Bronchial epithelial cell (primary cell): ENCODE data around the gene LAMP2. TPM values are rescaled to one million over a fixed set of nuclear protein-coding genes. Genes with fewer than 3 reads are reported as not detected.
"Not testable (repeated sequence)": the region's sequence is repeated elsewhere in the genome, so short reads cannot be mapped to it uniquely, and the experiment has no call there.

Source experiments
- DNase-seq: peaks from one replicate; pipeline ENCODE4 v3.0.0-alpha.2; 2010; ENCODE audit warnings: low read depth
- FAIRE-seq: peaks from 2 replicates; lab custom pipeline; 2011; peaks lifted over from hg19 to GRCh38; lab: Jason Lieb, UNC
- H3K27me3 ChIP-seq: 2 replicates; pipeline ENCODE4 v1.5.1; 2011; ENCODE audit warnings: low read length; ENCODE audit not compliant: control insufficient read depth, insufficient read depth
- H3K36me3 ChIP-seq: 2 replicates; pipeline ENCODE4 v1.5.1; 2011; ENCODE audit warnings: low read length; ENCODE audit not compliant: control insufficient read depth, insufficient read depth
- H3K4me3 ChIP-seq: 2 replicates; pipeline ENCODE4 v1.5.1; 2011; ENCODE audit warnings: mild to moderate bottlenecking, low read depth, low read length, control low read depth
- total RNA-seq: library from RNA; depleted of rRNA; stranded (reverse); fragments of >200 nt; gene quantifications from 2 replicates; pipeline ENCODE4 v1.2.1, GENCODE V29; 2014
- TF ChIP-seq, protein P1 (sequence below): IDR thresholded peaks from 2 replicates; pipeline ENCODE4 v1.5.1; 2011; ENCODE audit warnings: mild to moderate bottlenecking, moderate library complexity, low read length, control low read depth, inconsistent platforms; ENCODE audit not compliant: insufficient read depth, severe bottlenecking

LAMP2 gene
- total RNA-seq, 1 donor from 2014 or later: 118 TPM

- no peak for FAIRE-seq
- Histone ChIP-seq H3K27me3 (no peaks in the 10 kb centered on the region), H3K36me3 (no peaks in the 10 kb centered on the region), H3K4me3 (no peak overlapping the region)
- DNase-seq: no peak
- TF ChIP-seq, protein P1, sequence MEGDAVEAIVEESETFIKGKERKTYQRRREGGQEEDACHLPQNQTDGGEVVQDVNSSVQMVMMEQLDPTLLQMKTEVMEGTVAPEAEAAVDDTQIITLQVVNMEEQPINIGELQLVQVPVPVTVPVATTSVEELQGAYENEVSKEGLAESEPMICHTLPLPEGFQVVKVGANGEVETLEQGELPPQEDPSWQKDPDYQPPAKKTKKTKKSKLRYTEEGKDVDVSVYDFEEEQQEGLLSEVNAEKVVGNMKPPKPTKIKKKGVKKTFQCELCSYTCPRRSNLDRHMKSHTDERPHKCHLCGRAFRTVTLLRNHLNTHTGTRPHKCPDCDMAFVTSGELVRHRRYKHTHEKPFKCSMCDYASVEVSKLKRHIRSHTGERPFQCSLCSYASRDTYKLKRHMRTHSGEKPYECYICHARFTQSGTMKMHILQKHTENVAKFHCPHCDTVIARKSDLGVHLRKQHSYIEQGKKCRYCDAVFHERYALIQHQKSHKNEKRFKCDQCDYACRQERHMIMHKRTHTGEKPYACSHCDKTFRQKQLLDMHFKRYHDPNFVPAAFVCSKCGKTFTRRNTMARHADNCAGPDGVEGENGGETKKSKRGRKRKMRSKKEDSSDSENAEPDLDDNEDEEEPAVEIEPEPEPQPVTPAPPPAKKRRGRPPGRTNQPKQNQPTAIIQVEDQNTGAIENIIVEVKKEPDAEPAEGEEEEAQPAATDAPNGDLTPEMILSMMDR: no peak
Measured at GRCh38 chrX:120477453-120477852, 8.4 kb upstream of the LAMP2 start.

DNA sequence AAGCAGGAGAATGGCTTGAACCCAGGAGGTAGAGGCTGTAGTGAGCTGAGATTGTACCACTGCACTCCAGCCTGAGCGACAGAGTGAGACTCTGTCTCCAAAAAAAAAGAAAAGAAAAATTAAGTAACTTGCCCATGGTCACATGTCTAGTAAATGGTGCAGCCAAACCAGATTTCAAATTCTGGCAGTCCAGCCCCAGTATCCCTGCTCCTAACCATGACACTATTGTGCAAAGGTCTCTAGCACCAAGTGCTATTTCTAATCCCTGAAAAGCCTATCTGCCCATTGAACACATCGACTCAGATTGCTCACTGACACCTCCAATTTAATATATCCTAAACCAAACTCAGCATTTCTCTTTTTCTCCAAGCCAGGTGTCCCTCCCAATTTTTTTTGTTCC is 7.6 kb upstream of the LAMP2 start:
- TF ChIP-seq, protein P1: no peak
- no peak for FAIRE-seq
- no peak overlapping the region for H3K4me3 ChIP-seq

DNA sequence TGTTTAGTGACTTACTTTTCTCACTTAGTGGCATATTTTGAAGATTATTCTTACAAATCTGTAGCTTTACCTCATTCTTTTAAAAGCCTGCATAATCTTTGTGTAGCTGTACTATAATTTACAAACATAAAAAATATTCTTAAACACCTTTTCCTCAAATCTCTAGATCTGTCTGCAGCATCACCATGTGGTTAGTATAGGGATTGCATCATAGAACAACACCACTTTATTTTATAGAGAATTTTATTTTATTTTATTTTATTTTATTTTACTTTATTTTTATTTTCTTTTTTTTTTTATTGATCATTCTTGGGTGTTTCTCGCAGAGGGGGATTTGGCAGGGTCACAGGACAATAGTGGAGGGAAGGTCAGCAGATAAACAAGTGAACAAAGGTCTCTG is 6.4 kb upstream of the LAMP2 start:
- not testable (repeated sequence) for FAIRE-seq, H3K4me3 ChIP-seq, H3K36me3 ChIP-seq, H3K27me3 ChIP-seq
- TF ChIP-seq, protein P1: peak; percentile 19
- DNase-seq: peak; percentile 35

More for the DNA sequence above, 7.6 kb upstream of the LAMP2 start:
- no peaks in the 10 kb centered on the region for H3K36me3 ChIP-seq
- H3K27me3 ChIP-seq: no peaks in the 10 kb centered on the region
- no peak for DNase-seq

GRCh38 chrX:120474085-120474484 is 5.0 kb upstream of the LAMP2 start:
- FAIRE-seq: no peak
- no peak overlapping the region for H3K4me3 ChIP-seq
- TF ChIP-seq, protein P1: no peak

GRCh38 chrX:120469657-120470056 is 561 bp upstream of the LAMP2 start:
- FAIRE-seq, DNase-seq, H3K4me3 ChIP-seq, H3K36me3 ChIP-seq, H3K27me3 ChIP-seq: not testable (repeated sequence)

More at GRCh38 chrX:120474085-120474484, 5.0 kb upstream of the LAMP2 start:
- no peak for DNase-seq
- Histone ChIP-seq H3K27me3 (no peaks in the 10 kb centered on the region), H3K36me3 (no peaks in the 10 kb centered on the region)

- Histone ChIP-seq H3K27me3 (no peaks in the 10 kb centered on the region), H3K36me3 (no peaks in the 10 kb centered on the region), H3K4me3 (peak overlapping the region; percentile 64)
- DNase-seq (no peak), FAIRE-seq (no peak)
- TF ChIP-seq, protein P1: no peak
Measured at GRCh38 chrX:120468479-120468824, 644 bp downstream of the LAMP2 start.
